Skin epidermis (tissue), 12 donors: ENCODE measurements around the gene TCEAL4.

ENCODE experiments used
- H3K27ac ChIP-seq, 21 experiments: fragments of 200-600 bp; sonication (generic) in 11 of 21; one replicate each; pipeline ENCODE4 v1.5.0; 2020; ENCODE audit warnings: mild to moderate bottlenecking in 3 of 21, inconsistent platforms in 2 of 21, moderate library complexity in 2 of 21
- H3K4me3 ChIP-seq, 7 experiments: fragments of 200-600 bp; sonication (generic) in 2 of 7; one replicate each; pipeline ENCODE4 v1.5.0; 2020; ENCODE audit warnings: inconsistent platforms in 2 of 7, mild to moderate bottlenecking in 2 of 7, moderate library complexity in 1 of 7

The TCEAL4 gene

DNA sequence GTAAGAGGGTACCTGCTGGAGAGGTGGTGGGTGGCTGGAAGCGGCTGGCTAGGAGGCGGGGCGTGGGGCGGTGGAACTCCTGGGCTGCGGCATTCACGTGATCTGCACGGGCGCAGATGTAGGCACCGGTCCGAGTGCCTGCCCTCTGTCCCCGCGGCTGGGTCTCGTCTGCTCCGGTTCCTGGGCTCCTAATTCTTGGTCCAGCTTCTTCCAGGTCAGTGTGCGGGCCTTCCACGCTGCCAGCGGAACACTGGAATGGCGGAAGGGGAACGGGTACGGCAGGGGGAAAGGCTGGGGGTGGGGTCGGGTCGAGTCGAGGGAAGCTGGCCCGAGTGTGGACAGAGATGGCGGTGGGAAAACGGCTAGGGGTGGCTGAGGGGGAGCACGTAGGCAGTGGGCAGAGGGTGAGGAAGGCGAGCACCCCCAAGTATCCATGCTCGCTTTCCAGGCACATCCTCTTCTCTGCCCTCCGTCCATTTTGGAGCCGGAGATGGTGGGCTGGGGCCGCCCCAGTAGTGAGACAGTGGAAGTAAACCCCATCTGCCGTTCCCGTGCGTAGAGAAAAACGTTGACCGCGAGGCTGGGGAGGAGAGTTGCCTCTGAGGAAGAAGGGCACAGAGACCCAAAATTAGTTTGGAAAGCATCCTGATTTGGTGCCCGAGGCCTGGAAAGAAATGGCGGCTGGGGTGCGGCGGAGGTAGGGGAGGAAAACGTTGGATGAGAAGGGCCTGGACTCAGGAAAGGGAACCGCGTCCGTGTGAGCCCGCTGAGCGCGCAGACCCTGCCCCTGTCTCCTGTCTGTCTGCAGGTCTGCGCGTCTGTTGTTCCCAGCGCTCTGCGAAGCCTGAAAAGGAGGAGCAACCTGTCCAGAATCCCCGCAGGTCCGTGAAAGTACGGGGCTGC lies at the start of gene TCEAL4:
Gene TCEAL4, plus strand, starts transcription at position 105 of the 903 bp plus-strand sequence. CDS start 1,161 bp downstream, outside the sequence.
- peak within 1 kb of the TSS; percentile 22 to 90 (median 82) for H3K27ac ChIP-seq

DNA sequence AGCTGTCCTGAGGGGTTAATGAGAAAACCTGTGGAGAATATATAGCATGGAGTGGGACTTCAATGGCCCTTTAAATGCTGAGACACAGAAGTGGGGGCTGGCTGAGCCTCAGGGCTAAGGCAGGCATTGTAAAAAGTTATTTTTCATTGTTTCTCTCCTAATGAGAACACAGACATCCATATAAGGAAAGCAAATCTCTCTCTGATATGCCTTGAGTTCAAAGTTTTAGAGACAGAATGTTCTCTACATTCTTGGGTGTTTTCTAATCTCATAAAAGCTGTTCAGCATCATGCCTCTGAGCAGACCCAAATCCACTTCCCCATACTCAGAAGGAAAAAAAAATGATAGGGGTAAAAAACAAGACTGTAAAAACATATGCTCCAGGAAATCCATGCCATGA lies 49.2 kb upstream of the TCEAL4 start:
- no peak overlapping the region for H3K27ac ChIP-seq

More for the DNA sequence above, at the start of gene TCEAL4:
- peak within 1 kb of the TSS; percentile 46 to 70 (median 60) for H3K4me3 ChIP-seq

DNA sequence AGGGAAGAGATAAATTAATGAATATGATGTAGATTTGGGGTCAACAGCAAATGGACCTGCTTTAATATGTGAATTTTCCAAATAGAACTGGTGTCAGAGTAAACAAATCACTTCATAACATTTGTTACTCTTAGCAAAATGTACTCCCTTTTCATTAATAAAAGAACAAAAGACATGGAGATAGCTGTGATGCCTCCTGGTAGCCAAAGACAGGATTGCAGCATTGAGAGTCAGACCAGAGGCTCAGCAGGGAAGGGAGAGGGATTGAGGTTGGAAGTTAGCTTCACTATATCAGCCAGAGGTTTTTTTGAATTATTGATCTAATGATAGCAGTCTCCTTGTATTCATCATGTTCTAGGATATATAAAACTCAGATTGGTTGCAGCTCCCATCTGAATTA lies 48.6 kb upstream of the TCEAL4 start:
- H3K4me3 ChIP-seq: no peak overlapping the region
- H3K27ac ChIP-seq: no peak overlapping the region

More for the DNA sequence above, 49.2 kb upstream of the TCEAL4 start:
- no peak overlapping the region for H3K4me3 ChIP-seq

DNA sequence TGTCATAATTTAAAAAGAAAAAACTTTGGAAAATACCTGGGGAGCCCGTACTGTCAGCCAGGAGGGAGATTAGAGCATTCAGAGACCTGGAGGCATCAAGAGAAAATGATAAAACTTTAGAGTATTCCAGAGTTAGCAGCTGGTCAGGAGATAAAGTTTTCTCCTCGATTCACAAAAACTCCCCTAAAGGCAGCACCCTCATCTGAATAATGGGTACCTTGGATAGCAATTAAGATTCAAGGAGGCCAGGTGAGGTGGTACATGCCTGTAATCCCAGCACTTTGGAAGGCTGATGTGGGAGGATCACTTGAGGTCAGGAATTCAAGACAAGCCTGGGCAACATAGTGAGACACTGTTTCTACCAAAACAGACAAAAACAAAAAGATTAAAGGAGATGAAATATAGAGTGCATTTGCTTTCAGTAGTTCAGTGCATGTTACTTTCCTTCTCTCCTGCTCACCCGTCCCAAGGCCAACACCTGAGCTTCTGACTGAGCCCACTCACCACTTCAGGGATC lies 47.4 kb upstream of the TCEAL4 start:
- peak overlapping the region in 4 of 21 experiments; percentile 7 to 65 (median 16) for H3K27ac ChIP-seq
- no peak overlapping the region for H3K4me3 ChIP-seq

DNA sequence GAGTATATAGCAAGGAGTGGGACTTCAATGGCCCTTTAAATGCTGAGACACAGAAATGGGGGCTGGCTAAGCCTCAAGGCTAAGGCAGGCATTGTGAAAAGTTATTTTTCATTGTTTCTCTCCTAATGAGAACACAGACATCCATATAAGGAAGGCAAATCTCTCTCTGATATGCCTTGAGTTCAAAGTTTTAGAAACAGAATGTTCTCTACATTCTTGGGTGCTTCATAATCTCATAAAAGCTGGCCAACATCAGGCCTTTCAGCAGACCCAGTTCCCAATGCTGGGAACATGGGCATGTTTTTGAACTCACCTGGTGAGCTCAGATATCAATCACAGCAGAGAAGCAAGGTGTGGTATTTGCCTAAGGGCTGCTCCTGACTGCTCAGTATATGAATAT lies 46.6 kb upstream of the TCEAL4 start:
- peak overlapping the region in 4 of 21 experiments; percentile 3 to 65 (median 9) for H3K27ac ChIP-seq
- no peak overlapping the region for H3K4me3 ChIP-seq

DNA sequence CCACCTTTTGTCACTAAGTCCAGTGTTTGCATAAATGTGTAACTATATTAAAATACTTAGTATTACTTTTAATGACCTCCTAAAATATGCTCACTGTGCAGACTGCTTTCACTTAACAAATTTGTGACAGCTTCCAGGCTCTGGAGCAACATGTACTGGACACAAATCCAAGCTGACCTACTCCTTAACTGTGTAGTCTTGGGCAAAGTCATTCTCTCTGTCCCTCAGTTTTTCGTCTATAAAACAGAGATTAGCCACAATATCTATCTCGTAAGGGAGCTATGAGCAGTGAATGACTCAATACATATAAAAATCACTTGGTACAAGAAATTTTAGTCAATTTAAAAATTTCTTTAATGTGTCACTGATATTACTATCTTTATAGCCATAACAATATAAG lies 45.6 kb upstream of the TCEAL4 start:
- no peak overlapping the region for H3K27ac ChIP-seq

DNA sequence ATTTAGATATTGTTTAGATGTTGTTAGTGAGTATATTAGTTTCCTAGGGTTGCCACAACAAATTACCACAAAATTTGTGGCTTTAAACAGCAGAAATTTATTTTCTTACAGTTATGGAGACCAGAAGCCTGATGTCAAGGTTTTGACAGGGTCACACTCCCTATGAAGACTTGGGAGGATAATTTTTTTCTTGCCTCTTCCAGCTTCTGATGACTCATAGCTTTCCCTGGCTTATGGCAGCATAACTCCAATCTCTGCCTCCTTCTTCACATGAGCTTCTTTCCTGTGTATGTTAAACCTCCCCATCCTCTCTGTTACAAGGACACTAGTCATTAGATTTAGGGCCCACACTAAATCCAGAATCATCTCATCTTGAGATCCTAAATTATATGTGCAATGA lies 45.2 kb upstream of the TCEAL4 start:
- Histone ChIP-seq H3K4me3 (no peak overlapping the region), H3K27ac (no peak overlapping the region)

More for the DNA sequence above, 45.6 kb upstream of the TCEAL4 start:
- H3K4me3 ChIP-seq: no peak overlapping the region

DNA sequence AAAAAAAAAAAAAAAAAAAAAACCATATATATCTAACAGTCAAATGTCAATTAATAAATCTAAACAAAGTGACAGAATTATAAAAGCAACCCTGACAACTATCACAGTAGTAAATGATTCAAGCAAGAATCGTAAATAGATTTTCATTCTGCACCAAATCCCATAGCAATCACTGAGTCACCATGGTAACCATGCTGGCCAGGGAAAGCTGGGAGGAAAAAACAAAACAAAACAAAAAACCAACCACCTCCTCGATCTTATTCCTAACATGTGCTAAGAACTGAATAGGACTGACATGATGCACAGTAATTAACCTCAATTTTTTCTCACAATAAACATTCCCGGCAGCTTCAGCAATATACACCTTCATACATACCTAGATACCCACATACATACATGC lies 35.4 kb upstream of the TCEAL4 start:
- H3K27ac ChIP-seq: no peak overlapping the region

DNA sequence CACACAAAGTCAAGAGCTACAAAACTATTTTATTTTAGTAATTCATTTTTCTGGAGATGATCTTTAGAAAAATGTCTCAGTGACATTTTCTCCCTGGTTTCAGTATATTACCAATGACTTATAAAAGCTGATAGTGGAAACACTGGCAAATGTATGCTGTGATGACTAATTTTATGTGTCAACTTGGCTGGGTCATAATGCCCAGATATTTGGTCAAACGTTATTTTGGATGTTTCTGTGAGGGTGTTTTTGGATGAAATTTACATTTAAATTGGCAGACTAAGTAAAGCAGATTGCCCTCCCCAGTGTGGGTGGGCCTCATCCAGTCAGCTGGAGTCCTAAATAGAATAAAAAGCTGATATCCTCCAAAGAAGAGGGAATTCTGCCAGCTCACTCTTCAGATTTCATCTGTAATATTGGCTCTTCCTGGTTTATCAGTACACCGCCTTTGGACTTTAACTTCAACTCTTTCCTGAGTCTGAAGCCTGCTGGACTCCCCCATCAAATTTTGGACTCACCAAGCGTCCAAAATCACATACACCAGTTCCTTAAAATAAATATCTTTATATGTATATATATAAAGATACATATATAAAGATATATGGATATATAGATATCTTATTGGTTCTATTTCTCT lies 34.8 kb upstream of the TCEAL4 start:
- no peak overlapping the region for H3K27ac ChIP-seq
- no peak overlapping the region for H3K4me3 ChIP-seq

More for the DNA sequence above, 35.4 kb upstream of the TCEAL4 start:
- no peak overlapping the region for H3K4me3 ChIP-seq

DNA sequence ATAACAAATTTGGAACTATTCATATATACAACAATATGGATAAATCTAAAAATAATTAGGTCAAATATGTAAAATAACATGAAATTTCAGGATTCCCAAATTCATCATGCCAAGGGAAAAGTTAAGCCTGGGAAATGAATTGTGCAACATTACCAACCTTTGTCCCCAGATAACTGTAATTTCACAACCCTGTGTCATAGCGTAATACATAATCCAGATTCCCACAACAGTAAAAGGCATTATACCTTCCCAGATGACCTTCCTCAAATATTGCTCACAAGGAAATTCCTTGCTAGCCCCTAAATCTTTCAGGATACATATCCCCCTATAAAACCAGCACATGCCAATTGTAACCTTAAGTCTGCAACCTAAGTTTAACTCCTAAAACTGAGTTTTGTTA lies 33.1 kb upstream of the TCEAL4 start:
- no peak overlapping the region for H3K27ac ChIP-seq
- no peak overlapping the region for H3K4me3 ChIP-seq

DNA sequence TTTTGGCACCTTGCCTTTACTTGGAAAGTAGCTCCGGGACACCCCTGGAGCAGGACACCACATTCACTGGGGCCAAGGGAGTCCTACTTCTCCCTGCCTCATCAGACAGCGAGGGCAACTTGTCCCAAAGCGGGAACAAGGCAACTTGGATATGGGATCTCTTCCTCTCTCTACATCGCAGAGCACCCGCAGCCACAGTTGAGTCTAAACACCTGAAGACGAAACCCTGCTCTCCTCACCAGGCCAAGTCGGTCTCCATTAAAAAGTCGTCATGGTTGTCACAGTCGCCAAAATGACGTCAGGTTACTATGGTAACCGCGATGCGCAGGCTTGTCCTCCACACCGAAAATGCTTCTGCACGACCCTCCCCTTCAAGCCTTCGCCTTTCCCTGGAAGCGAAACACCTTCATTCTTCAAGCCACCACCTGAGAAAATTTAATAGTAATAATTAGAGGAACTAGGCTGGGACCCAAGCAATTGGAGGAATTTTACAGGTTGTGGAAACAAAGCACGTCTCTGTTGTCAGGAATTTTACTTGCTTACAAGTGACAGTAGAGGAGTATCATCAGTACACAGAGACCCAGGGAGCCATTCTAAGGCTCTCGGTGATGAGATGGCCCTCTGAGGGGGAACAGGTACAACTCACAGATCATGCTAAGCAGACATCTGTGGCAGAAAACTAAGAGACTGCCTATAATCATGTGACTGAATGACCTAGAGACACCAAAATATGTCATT lies 30.5 kb upstream of the TCEAL4 start:
- Histone ChIP-seq H3K4me3 (peak overlapping the region in 6 of 7 experiments; percentile 11 to 34 (median 22)), H3K27ac (no peak overlapping the region)

DNA sequence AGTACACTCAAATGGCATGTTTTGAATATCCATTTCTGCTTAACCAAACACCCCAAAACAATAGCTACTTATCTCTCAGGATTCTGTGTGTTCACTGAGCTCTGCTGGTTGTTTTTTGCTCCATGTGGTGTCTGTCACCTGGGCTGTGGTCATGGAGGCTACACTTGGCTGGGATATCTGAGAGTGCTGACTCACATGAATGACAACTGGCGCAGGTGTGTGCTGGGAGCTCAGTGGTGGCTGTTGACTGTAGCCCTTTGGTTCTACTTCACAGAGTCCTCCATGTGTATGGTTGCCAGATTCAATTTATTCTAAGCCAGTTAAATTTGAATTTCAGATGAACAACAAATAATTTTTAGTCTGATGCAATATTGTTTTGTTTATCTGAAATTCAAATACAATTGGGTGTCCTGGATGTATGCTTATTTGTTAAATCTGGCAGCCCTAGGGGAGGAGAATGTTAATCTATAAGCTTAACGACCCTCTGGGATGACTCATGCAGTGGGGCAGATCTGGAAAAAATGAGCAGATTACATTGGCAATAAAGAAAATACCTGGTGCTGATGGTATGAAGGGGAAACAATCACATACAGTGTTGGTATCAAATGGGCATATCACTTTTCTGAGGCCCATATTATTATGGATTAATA lies 28.2 kb upstream of the TCEAL4 start:
- Histone ChIP-seq H3K4me3 (no peak overlapping the region), H3K27ac (no peak overlapping the region)

DNA sequence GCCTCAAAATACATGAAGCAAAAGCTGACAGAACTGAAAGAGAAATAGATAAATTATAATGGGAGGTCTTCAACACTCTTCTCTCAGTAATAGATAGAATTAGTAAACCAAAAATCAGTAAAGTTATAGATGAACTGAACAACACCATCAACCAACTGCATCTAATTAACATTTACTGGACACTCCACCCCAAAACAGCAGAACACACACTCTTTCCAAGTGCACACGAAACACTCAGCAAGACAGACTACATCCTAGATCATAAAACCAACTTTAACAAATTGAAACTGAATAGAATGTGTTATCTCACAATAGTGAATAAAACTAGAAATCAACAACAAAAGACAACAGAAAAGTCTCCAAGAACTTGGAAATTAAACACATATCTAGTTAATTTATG lies 25.1 kb upstream of the TCEAL4 start:
- H3K4me3 ChIP-seq: no peak overlapping the region
- no peak overlapping the region for H3K27ac ChIP-seq

DNA sequence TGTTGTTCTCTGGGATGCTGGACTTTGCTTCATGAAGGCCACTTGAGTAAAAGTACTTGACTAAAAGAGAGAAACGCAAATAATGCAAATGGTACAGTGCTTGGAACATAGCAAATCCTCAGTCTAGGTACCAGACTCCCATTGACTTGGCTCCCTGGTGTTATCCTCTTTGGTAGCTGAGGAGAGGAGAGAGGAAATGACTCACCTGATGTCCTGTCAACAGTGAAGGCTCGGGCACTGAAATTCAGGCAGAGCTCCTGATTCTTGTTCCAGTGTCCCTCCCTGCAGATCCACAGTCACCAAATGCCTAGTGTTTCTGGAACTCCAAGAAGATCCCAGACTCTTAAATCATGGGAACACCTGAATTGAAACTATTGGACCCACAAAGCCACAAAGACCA lies 22.5 kb upstream of the TCEAL4 start:
- no peak overlapping the region for H3K4me3 ChIP-seq
- H3K27ac ChIP-seq: no peak overlapping the region

DNA sequence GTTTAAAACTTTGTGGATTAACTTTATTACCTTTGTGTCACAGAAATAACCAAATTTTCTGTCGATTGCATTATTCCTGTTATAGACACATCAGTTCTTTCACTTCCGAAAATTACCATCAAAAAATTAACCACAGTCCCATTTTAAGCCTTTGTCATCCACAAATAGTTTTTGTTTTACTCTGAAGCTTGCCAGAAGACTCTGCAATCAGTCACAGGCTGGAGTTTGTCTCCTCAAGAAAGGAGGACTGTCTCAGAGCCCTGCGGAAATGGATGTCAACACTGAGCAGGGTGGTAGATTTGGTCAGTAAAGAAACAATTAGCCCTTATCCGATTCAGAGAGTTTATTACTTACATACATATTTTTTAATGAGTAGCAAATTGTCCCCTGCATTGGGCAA lies 20.1 kb upstream of the TCEAL4 start:
- Histone ChIP-seq H3K4me3 (no peak overlapping the region), H3K27ac (no peak overlapping the region)

DNA sequence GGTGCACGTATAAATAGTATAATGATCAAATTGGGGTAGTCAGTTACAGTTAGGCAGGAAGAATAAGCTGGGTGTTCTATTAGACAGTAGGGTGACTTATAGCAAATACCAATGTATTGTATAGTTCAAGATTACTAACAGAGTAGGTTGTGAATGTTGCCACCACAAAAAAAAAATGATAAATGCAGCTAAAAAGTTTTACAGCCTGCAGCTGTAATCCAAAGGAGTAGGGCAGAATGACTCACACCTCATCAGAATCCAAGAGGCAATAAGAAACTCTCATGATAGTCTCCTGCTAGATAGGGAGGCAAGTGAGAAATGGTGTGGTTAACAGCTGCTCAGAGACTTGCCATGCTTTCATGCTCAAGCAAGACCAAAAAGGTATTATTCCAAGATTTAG lies 19.6 kb upstream of the TCEAL4 start:
- Histone ChIP-seq H3K27ac (no peak overlapping the region), H3K4me3 (no peak overlapping the region)

DNA sequence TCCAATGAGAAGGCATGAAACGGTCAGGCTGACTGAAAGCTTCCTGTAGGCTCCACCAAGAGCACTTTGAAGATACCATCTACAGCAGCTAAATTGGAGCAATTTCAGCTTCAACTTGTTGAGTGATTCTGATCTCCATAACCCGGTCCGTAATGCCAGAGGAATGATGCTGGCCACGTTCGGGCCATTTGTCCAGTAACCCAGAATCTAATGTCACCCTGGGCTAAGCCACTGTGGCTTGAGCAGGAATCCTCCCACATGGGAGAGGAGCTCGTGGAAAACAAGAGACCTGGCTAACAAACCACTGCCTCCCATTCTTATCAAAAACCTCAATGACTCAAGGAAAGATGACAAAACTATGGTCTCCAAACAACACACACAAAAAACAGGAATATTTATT lies 14.2 kb upstream of the TCEAL4 start:
- no peak overlapping the region for H3K27ac ChIP-seq
- H3K4me3 ChIP-seq: no peak overlapping the region

DNA sequence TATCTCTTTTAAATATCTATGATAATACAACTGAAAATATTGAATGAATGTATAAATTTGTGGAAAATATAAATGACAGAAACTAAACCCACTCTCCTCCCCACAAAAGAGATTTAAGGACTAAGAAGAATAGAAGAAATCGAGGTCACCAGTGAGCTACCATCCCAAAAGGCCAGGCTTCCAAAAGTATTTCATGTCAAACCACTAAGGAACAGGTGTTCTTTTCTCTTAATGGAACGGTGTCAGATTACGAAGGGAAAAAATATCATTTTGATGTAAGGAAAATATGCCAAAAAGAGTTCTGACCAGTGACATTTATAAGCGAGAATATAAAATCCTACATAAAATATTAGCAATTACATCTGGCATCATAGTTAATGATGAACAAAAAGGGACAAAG lies 13.6 kb upstream of the TCEAL4 start:
- Histone ChIP-seq H3K27ac (no peak overlapping the region), H3K4me3 (no peak overlapping the region)

DNA sequence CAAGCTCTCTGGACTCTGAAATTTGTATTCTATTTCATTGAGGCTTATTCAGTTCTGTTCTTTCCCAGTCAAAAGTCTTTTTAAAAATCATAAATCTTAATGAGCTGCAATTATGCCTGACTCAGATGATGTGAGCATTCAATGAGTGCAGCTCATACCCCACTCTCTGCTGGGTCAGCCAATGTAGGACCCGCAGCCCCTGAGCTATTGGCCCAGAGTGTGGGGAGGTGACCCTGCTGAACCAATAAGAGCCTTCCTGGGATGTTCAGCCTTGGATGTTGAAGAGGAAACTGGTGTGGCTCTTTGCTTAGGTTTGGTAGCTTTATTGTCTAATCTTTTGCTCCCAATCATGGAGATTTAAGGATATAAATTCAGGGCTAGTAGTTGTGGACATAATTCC lies 12.1 kb upstream of the TCEAL4 start:
- H3K27ac ChIP-seq: no peak overlapping the region
- H3K4me3 ChIP-seq: no peak overlapping the region

DNA sequence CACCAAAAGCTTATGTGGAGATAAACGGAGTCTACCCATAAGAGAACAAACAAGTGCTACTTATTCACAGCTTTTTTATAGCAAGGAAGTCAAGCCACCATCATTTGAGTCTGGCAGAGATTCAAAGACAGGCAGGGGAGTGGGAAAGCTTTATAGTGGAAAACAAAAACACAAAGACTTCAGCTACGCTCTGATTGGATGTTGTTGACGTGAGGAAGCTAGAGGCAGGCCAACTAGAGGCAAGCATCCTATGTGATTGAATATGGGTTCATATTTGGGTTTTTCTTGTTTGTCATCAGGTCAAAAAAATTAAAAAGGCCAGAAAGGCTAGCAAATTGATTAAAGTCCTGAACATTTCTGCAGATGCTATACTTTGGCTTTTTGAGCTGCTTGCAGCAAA lies 719 bp upstream of the TCEAL4 start:
- H3K4me3 ChIP-seq: no peak overlapping the region

More for the DNA sequence above, 719 bp upstream of the TCEAL4 start:
- peak overlapping the region in 1 of 21 experiments; percentile 85 for H3K27ac ChIP-seq
